Measurements from ENCODE around the gene HAND1.

The HAND1 gene

GRCh38 chr5:154449786-154450185, 28.2 kb downstream of the HAND1 start:
- DNase-seq: no peak

GRCh38 chr5:154447089-154447725, 30.8 kb downstream of the HAND1 start:
- no peak for DNase-seq

- DNase-seq: no peak
Measured at GRCh38 chr5:154446195-154447088, 31.6 kb downstream of the HAND1 start.

- DNase-seq: peak; percentile 79
Measured at GRCh38 chr5:154445422-154446194, 32.4 kb downstream of the HAND1 start, which contains the start of gene SAP30L. Gene SAP30L, plus strand, starts transcription at chr5:154445997. Its CDS starts 608 bp downstream, at chr5:154446605.

GRCh38 chr5:154444556-154445421, 33.2 kb downstream of the HAND1 start:
- peak; percentile 27 for DNase-seq

GRCh38 chr5:154442801-154443200, 35.2 kb downstream of the HAND1 start:
- DNase-seq: no peak

- no peak for DNase-seq
Measured at GRCh38 chr5:154440540-154440939, 37.5 kb downstream of the HAND1 start.

GRCh38 chr5:154437281-154437965, 40.6 kb downstream of the HAND1 start:
- DNase-seq: no peak

GRCh38 chr5:154435226-154435625, 42.8 kb downstream of the HAND1 start:
- no peak for DNase-seq

- DNase-seq: no peak
Measured at GRCh38 chr5:154430961-154431630, 46.9 kb downstream of the HAND1 start.

GRCh38 chr5:154430466-154430865, 47.6 kb downstream of the HAND1 start:
- DNase-seq: no peak

GRCh38 chr5:154429341-154429740, 48.7 kb downstream of the HAND1 start:
- DNase-seq: no peak

GRCh38 chr5:154428208-154428607, 49.8 kb downstream of the HAND1 start:
- no peak for DNase-seq
